ENCODE measurements around the gene RBFOX2.
A peak's percentile ranks its signal among the peaks of the same experiment; 100 is the strongest.
"Not testable (repeated sequence)": the region's sequence is repeated elsewhere in the genome, so short reads cannot be mapped to it uniquely, and the experiment has no call there.

Gene RBFOX2

DNA sequence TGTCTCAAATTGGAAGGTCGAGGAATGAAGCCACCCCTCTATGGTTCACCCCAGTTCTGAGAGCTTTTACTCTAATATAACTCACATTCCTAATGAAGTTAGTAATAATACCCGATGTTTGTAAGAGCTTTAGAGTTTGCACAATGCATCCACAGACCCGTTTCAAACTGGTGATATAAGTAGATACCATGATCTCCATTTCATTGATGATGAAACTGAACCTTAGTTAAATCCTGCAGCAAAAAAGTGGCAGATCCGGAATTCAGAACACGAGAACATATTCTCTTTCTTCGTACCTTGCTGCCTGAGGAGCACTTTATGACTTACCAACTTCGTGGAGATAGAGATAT lies 757 bp upstream of the RBFOX2 start:
- DNase-seq (ENCODE audit: low spot score in 2 of 2) (no peak), ATAC-seq (replicated peaks; ENCODE audit: extremely low read depth, poor library complexity, severe bottlenecking) (no peak)
- H3K27me3 Mint-ChIP-seq = peaks cover 37% of the 10 kb centered on the region
- H3K4me3 Mint-ChIP-seq = peak overlapping the region; percentile 74
- H3K36me3 Mint-ChIP-seq (ENCODE audit: insufficient read depth) = no peaks in the 10 kb centered on the region
- no peaks in the 10 kb centered on the region for H3K9me3 Mint-ChIP-seq
- peaks cover 14% of the 10 kb centered on the region for H3K4me1 Mint-ChIP-seq
- H3K27ac Mint-ChIP-seq (ENCODE audit: low read depth) = peak overlapping the region; percentile 32

- peak overlapping the region; percentile 42 for H3K27ac Mint-ChIP-seq (ENCODE audit: low read depth)
- H3K36me3 Mint-ChIP-seq (ENCODE audit: insufficient read depth) = no peaks in the 10 kb centered on the region
- H3K9me3 Mint-ChIP-seq = no peaks in the 10 kb centered on the region
- H3K4me3 Mint-ChIP-seq = peak overlapping the region; percentile 74
- H3K4me1 Mint-ChIP-seq = peaks cover 14% of the 10 kb centered on the region
- no peak for DNase-seq (ENCODE audit: low spot score in 2 of 2)
- H3K27me3 Mint-ChIP-seq = peaks cover 30% of the 10 kb centered on the region
- ATAC-seq (replicated peaks; ENCODE audit: extremely low read depth, poor library complexity, severe bottlenecking) = peak; percentile 25
Measured at GRCh38 chr22:36027935-36028645, 534 bp downstream of the RBFOX2 start.

DNA sequence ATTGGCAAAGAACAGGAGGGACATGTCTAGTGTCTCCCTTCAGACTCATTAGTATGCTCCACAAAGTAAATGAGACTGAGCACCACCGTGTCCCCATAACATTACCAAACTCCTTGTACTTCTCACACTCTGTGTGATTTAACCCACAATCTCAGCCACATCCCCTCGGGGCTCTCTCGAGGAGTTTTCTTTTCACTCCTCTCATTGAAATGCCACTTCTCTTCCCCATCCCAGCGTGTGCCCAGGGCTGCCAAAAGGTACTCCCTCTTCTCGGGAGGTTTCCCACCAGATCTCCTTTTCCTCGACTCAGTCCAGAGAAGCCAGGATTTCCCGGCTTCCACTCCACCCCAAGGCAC lies 1.1 kb downstream of the RBFOX2 start:
- H3K27me3 Mint-ChIP-seq = peaks cover 24% of the 10 kb centered on the region

GRCh38 chr22:36026741-36027140 lies 1.9 kb downstream of the RBFOX2 start:
- peak overlapping the region; percentile 74 for H3K4me3 Mint-ChIP-seq
- no peaks in the 10 kb centered on the region for H3K36me3 Mint-ChIP-seq (ENCODE audit: insufficient read depth)
- ATAC-seq (replicated peaks; ENCODE audit: extremely low read depth, poor library complexity, severe bottlenecking) = no peak
- no peak overlapping the region for H3K27ac Mint-ChIP-seq (ENCODE audit: low read depth)
- DNase-seq (ENCODE audit: low spot score in 2 of 2) = no peak
- H3K9me3 Mint-ChIP-seq = no peaks in the 10 kb centered on the region
- H3K27me3 Mint-ChIP-seq = peaks cover 16% of the 10 kb centered on the region
- H3K4me1 Mint-ChIP-seq = peaks cover 14% of the 10 kb centered on the region

More for the DNA sequence above, 1.1 kb downstream of the RBFOX2 start:
- ATAC-seq (replicated peaks; ENCODE audit: extremely low read depth, poor library complexity, severe bottlenecking) (peak; percentile 82), DNase-seq (ENCODE audit: low spot score in 2 of 2) (no peak)
- H3K27ac Mint-ChIP-seq (ENCODE audit: low read depth) = peak overlapping the region; percentile 42
- H3K9me3 Mint-ChIP-seq = no peaks in the 10 kb centered on the region
- H3K4me1 Mint-ChIP-seq = peaks cover 14% of the 10 kb centered on the region
- H3K36me3 Mint-ChIP-seq (ENCODE audit: insufficient read depth) = no peaks in the 10 kb centered on the region
- peak overlapping the region; percentile 74 for H3K4me3 Mint-ChIP-seq

- Mint-ChIP-seq H3K36me3 (ENCODE audit: insufficient read depth) (no peaks in the 10 kb centered on the region), H3K27ac (ENCODE audit: low read depth) (no peak overlapping the region), H3K4me1 (peaks cover 4% of the 10 kb centered on the region), H3K4me3 (no peak overlapping the region), H3K27me3 (peaks cover 34% of the 10 kb centered on the region), H3K9me3 (no peaks in the 10 kb centered on the region)
- ATAC-seq (replicated peaks; ENCODE audit: extremely low read depth, poor library complexity, severe bottlenecking) (no peak), DNase-seq (ENCODE audit: low spot score in 2 of 2) (no peak)
Measured at GRCh38 chr22:36022697-36023096, 5.9 kb downstream of the RBFOX2 start.

DNA sequence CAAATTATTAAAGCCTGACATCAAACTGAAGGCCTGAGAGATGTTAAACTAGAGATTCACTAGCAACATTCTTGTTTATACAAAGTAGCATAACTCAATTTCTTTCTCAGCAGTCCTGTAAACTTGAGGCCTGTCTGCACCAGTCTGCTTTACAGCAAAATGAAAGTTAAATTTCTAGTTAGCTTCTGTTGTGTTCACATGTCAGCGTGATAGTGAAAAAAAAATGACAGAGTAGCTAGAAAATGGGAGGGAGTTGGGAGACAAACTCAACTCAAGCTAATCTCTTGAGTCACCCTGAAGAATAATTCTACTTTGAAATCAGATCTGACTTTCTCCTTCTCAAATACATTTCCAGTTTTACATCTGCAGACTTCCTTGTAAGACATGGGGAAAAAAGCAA lies 6.5 kb downstream of the RBFOX2 start:
- H3K36me3 Mint-ChIP-seq (ENCODE audit: insufficient read depth) = no peaks in the 10 kb centered on the region
- no peak overlapping the region for H3K4me3 Mint-ChIP-seq
- no peak overlapping the region for H3K27ac Mint-ChIP-seq (ENCODE audit: low read depth)
- H3K9me3 Mint-ChIP-seq = no peaks in the 10 kb centered on the region
- DNase-seq (ENCODE audit: low spot score in 2 of 2) (no peak), ATAC-seq (replicated peaks; ENCODE audit: extremely low read depth, poor library complexity, severe bottlenecking) (no peak)
- no peaks in the 10 kb centered on the region for H3K4me1 Mint-ChIP-seq
- H3K27me3 Mint-ChIP-seq = peaks cover 39% of the 10 kb centered on the region

GRCh38 chr22:36021606-36022153 lies 6.9 kb downstream of the RBFOX2 start:
- H3K27me3 Mint-ChIP-seq = peaks cover 42% of the 10 kb centered on the region
- H3K4me1 Mint-ChIP-seq = no peaks in the 10 kb centered on the region
- no peak overlapping the region for H3K27ac Mint-ChIP-seq (ENCODE audit: low read depth)
- ATAC-seq (replicated peaks; ENCODE audit: extremely low read depth, poor library complexity, severe bottlenecking) = no peak
- no peaks in the 10 kb centered on the region for H3K36me3 Mint-ChIP-seq (ENCODE audit: insufficient read depth)
- DNase-seq (ENCODE audit: low spot score in 2 of 2) = no peak
- H3K4me3 Mint-ChIP-seq = no peak overlapping the region
- H3K9me3 Mint-ChIP-seq = no peaks in the 10 kb centered on the region

DNA sequence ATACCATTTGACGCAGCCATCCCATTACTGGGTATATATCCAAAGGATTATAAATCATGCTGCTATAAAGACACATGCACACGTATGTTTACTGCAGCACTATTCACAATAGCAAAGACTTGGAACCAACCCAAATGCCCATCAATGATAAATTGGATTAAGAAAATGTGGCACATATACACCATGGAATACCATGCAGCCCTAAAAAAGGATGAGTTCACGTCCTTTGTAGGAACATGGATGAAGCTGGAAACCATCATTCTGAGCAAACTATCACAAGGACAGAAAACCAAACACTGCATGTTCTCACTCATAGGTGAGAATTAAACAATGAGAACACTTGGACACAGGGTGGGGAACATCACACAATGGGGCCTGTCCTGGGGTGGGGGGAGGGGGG lies 7.8 kb downstream of the RBFOX2 start:
- not testable (repeated sequence) for H3K4me1 Mint-ChIP-seq; H3K9me3 Mint-ChIP-seq; DNase-seq (ENCODE audit: low spot score in 2 of 2); H3K27ac Mint-ChIP-seq (ENCODE audit: low read depth); H3K4me3 Mint-ChIP-seq; ATAC-seq (replicated peaks; ENCODE audit: extremely low read depth, poor library complexity, severe bottlenecking); H3K36me3 Mint-ChIP-seq (ENCODE audit: insufficient read depth)
- H3K27me3 Mint-ChIP-seq = peaks cover 51% of the 10 kb centered on the region

DNA sequence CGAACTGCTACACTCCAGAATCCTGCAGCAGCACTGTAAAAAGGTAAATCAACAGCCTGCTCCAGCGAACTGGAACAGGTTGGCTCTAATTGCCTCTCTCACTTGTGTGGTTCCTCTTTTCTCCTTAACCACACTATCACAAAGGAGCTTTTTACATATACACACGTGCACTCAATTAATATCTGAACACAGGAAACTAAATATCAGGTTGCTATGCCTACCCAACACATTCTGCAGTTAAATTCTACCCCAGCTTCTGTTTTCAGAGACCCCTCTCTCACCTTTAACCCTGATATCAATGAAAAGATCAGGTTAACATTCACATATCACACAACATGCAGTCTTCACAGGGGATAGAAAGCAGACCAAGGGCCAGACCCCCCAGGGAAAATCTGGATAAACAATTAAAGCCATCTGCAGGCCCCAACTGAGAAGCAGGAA lies 11.0 kb downstream of the RBFOX2 start:
- no peaks in the 10 kb centered on the region for H3K36me3 Mint-ChIP-seq (ENCODE audit: insufficient read depth)
- H3K9me3 Mint-ChIP-seq = no peaks in the 10 kb centered on the region
- H3K4me1 Mint-ChIP-seq = no peaks in the 10 kb centered on the region
- no peak overlapping the region for H3K4me3 Mint-ChIP-seq
- ATAC-seq (replicated peaks; ENCODE audit: extremely low read depth, poor library complexity, severe bottlenecking) (no peak), DNase-seq (ENCODE audit: low spot score in 2 of 2) (no peak)
- peaks cover 70% of the 10 kb centered on the region for H3K27me3 Mint-ChIP-seq
- H3K27ac Mint-ChIP-seq (ENCODE audit: low read depth) = no peak overlapping the region

DNA sequence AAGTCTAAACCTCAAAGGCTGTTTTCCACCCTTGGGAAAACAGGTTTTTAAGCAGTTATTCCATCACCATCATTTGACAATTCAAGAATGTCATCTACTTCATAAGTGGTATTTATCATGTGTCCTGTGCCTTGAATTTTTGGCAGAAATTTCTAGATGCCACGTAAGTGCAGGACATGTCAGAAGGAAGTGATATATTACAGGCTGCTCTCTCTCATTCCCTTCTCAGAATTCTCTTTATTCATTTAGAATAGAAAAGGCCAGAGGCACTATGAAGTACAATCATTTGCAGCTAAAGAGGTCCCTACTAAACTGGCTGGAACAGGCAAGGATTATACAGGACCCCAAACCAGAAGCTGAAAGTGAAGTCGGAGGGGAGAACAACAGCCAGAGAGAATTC lies 11.9 kb downstream of the RBFOX2 start:
- peaks cover 74% of the 10 kb centered on the region for H3K27me3 Mint-ChIP-seq
- DNase-seq (ENCODE audit: low spot score in 2 of 2) (no peak), ATAC-seq (replicated peaks; ENCODE audit: extremely low read depth, poor library complexity, severe bottlenecking) (no peak)
- no peaks in the 10 kb centered on the region for H3K4me1 Mint-ChIP-seq
- no peak overlapping the region for H3K27ac Mint-ChIP-seq (ENCODE audit: low read depth)
- H3K4me3 Mint-ChIP-seq = no peak overlapping the region
- no peaks in the 10 kb centered on the region for H3K9me3 Mint-ChIP-seq
- H3K36me3 Mint-ChIP-seq (ENCODE audit: insufficient read depth) = no peaks in the 10 kb centered on the region

DNA sequence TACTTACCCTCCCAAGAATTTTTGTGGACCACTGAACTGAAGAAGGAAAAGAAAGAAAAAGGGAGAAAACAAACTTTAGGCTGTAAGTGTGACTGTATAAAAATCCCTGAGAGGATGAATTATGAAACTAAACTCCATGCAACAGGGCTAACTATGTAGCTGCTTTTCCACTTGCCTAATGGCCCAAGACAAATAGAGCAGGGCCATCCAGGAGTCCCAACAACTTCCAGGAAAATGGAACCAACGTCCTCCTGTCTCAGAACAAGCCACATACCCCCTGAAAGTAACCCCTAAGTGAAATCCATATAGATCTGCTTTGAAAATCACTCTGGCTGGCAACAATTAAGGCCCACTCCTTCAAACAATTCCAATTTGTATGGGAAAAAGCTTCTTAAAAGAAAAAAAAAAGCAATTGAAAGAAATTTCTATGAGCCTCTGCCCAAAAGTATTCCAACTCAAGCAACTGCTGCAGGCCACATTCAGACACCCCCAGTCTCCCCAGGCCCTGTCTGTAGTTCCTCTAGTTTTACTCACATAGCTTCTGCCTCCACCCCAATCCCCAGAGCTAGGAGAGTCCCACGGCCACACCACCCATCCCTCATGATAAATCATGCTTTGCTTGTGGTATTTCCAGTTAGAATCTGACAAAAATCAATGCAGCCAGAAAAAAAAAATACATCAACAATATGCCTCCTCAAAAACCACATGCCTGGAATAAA lies 12.7 kb downstream of the RBFOX2 start:
- no peaks in the 10 kb centered on the region for H3K4me1 Mint-ChIP-seq
- H3K27me3 Mint-ChIP-seq = peaks cover 82% of the 10 kb centered on the region
- H3K4me3 Mint-ChIP-seq = no peak overlapping the region

DNA sequence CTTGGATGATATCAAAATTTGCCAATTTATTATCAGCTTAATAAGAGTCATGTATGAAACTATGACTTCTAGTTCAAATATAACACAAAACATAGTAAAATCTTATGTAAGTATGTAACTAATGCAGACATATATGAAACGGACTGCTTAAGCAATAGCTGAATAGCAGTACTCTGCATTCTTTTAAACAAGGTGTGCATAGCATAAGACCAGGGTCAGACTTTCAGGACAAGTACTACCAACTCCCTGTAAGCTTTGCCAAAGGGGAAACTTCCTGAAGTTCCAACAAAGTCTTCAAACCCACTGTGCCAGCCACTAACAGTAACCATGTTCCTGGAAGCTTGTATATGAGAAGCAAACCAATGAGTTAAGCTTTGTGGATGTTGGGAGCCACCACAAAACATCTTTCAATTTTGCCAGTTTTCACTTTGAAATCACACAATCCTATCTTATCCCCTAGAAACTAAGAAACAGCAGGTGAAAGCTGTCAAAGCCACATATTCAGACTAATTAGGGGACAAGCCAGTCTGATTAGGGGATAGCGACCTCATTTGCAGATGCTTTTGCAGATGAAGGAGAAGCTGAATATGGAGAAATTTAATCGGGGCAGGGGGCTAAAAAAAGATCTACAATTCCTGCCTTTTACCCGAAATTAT lies 13.3 kb downstream of the RBFOX2 start:
- Mint-ChIP-seq H3K4me3 (no peak overlapping the region), H3K9me3 (no peaks in the 10 kb centered on the region), H3K27me3 (peaks cover 88% of the 10 kb centered on the region), H3K4me1 (no peaks in the 10 kb centered on the region), H3K27ac (ENCODE audit: low read depth) (no peak overlapping the region), H3K36me3 (ENCODE audit: insufficient read depth) (no peaks in the 10 kb centered on the region)
- no peak for ATAC-seq (replicated peaks; ENCODE audit: extremely low read depth, poor library complexity, severe bottlenecking)
- no peak for DNase-seq (ENCODE audit: low spot score in 2 of 2)

More for the DNA sequence above, 12.7 kb downstream of the RBFOX2 start:
- Mint-ChIP-seq H3K9me3 (no peaks in the 10 kb centered on the region), H3K27ac (ENCODE audit: low read depth) (no peak overlapping the region), H3K36me3 (ENCODE audit: insufficient read depth) (no peaks in the 10 kb centered on the region)
- DNase-seq (ENCODE audit: low spot score in 2 of 2) = no peak
- ATAC-seq (replicated peaks; ENCODE audit: extremely low read depth, poor library complexity, severe bottlenecking) = no peak

Measured in central memory CD8-positive, alpha-beta T cell (primary cell).